ENCODE results near the gene HMGA1.
"Not testable (repeated sequence)": the region's sequence is repeated elsewhere in the genome, so short reads cannot be mapped to it uniquely, and the experiment has no call there.

DNA sequence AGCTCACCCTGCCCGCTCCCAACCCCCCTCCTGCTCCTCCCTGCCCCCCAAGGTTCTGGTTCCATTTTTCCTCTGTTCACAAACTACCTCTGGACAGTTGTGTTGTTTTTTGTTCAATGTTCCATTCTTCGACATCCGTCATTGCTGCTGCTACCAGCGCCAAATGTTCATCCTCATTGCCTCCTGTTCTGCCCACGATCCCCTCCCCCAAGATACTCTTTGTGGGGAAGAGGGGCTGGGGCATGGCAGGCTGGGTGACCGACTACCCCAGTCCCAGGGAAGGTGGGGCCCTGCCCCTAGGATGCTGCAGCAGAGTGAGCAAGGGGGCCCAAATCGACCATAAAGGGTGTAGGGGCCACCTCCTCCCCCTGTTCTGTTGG, 9.1 kb downstream of the HMGA1 start:
- not testable (repeated sequence) for TF ChIP-seq EZH2phosphoT487 (IDR thresholded peaks at IDR 0.05; ENCODE audit: borderline replicate concordance, low read length); CTCF (IDR thresholded peaks at IDR 0.05; ENCODE audit: low read depth, low read length, poor library complexity, severe bottlenecking)
